ENCODE measurements around the gene OR56A4. TPM values are rescaled to one million over a fixed set of nuclear protein-coding genes. Genes with fewer than 3 reads are reported as not detected.

The OR56A4 gene
- total RNA-seq, 4 donors from 2014 or later, result not detected

DNA sequence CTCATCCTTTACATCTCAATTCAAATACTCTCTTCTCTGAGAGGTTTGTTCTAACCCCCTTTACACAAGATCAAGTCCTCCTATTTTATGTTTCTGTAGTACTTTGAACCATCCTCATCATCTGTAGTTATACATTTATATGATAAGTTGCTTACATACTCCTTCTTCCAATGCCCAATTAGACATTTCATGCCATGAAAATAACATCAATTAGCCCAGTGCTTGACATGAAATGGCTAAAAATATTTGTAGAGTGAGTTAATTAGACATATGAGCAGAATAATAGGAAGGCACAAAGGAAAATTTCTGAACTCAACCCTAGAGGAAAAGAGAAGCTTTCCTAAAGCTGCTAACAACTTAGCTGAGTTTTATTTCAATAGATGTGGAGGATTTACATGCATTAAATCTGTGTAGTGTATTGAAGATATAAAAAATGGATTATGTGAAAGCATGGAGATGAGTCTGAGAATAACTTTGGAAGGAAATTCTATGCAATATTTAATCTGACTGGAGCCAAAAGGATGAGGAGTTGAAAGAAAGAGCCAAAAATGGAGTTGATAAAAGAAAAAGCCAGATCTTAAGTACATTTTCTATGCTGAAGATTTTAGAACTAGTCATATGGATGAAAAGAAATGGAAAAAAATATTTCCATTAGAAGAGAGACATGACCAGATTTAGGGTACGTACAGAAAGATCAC, 24.1 kb upstream of the OR56A4 start, which contains the start of gene OR56A1:
Gene OR56A1, minus strand, starts transcription at position 51 of the 698 bp plus-strand sequence. CDS start 3,066 bp downstream, outside the sequence.
- DNase-seq (no peak), ATAC-seq (no peak)
- Histone ChIP-seq H3K27ac (no peak within 1 kb of the TSS), H3K4me1 (no peaks in the 10 kb centered on the region), H3K27me3 (no peaks in the 10 kb centered on the region), H3K36me3 (no peaks in the 10 kb centered on the region), H3K9me3 (no peaks in the 10 kb centered on the region), H3K4me3 (no peak within 1 kb of the TSS)
- intact Hi-C loops (cut with DNase I; ENCODE audit: low total_unique reads) (no loop called here), in situ Hi-C loops (cut with MboI; ENCODE audit: low sequenced_read_pairs in 4 of 4) (no loop called here)
- TF ChIP-seq POLR2A (IDR thresholded peaks at IDR 0.05), result no peak
- TF ChIP-seq, protein P1, sequence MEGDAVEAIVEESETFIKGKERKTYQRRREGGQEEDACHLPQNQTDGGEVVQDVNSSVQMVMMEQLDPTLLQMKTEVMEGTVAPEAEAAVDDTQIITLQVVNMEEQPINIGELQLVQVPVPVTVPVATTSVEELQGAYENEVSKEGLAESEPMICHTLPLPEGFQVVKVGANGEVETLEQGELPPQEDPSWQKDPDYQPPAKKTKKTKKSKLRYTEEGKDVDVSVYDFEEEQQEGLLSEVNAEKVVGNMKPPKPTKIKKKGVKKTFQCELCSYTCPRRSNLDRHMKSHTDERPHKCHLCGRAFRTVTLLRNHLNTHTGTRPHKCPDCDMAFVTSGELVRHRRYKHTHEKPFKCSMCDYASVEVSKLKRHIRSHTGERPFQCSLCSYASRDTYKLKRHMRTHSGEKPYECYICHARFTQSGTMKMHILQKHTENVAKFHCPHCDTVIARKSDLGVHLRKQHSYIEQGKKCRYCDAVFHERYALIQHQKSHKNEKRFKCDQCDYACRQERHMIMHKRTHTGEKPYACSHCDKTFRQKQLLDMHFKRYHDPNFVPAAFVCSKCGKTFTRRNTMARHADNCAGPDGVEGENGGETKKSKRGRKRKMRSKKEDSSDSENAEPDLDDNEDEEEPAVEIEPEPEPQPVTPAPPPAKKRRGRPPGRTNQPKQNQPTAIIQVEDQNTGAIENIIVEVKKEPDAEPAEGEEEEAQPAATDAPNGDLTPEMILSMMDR (IDR thresholded peaks at IDR 0.05 in 4 of 5, conservative IDR thresholded peaks at IDR 0.05 in 1 of 5), result no peak

DNA sequence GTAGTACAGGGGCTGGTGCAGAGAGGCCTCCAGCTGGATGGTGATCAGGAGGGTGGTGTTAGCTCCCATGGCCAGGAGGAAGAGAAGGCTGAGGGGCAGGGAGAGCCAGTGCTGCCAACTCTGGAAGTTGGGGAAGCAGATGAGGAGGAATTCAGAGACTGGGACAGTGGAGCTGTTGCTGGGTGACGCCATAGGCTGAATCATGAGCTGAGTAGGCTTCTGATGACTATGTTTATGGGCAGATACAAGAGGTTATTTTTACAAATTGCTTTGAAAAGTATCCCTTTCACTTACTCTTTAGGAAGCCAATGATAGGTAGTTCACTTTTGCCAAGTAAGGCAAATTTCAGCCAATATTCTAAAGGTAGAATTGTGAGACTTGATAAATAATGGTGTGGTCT, 20.8 kb upstream of the OR56A4 start:
- DNase-seq (no peak), ATAC-seq (no peak)
- Histone ChIP-seq H3K36me3 (no peaks in the 10 kb centered on the region), H3K4me3 (no peak overlapping the region), H3K27ac (no peak overlapping the region), H3K9me3 (no peaks in the 10 kb centered on the region), H3K4me1 (no peaks in the 10 kb centered on the region), H3K27me3 (no peaks in the 10 kb centered on the region)
- TF ChIP-seq, protein P1 (IDR thresholded peaks at IDR 0.05 in 4 of 5, conservative IDR thresholded peaks at IDR 0.05 in 1 of 5), result no peak
- no peak for TF ChIP-seq POLR2A (IDR thresholded peaks at IDR 0.05)
- in situ Hi-C loops (cut with MboI; ENCODE audit: low sequenced_read_pairs in 4 of 4), result loop anchor here in 2 of 4 donors (10.0 kb wide), 1 partner anchor 327 kb away; no protein-coding TSS in a partner anchor
- intact Hi-C loops (cut with DNase I; ENCODE audit: low total_unique reads), result no loop called here

- no peak for DNase-seq
- TF ChIP-seq POLR2A (IDR thresholded peaks at IDR 0.05), result no peak
- TF ChIP-seq, protein P1 (IDR thresholded peaks at IDR 0.05 in 4 of 5, conservative IDR thresholded peaks at IDR 0.05 in 1 of 5), result no peak
- Histone ChIP-seq H3K27me3 (no peaks in the 10 kb centered on the region), H3K9me3 (no peaks in the 10 kb centered on the region), H3K36me3 (no peaks in the 10 kb centered on the region), H3K4me3 (no peak overlapping the region), H3K4me1 (no peaks in the 10 kb centered on the region), H3K27ac (no peak overlapping the region)
- ATAC-seq, result no peak
- intact Hi-C loops (cut with DNase I; ENCODE audit: low total_unique reads) (no loop called here), in situ Hi-C loops (cut with MboI; ENCODE audit: low sequenced_read_pairs in 4 of 4) (loop anchor here in 2 of 4 donors (10.0 kb wide), 1 partner anchor 330 kb away; no protein-coding TSS in a partner anchor)
These were observed 18.3 kb upstream of the OR56A4 start for GRCh38 chr11:6025056-6025455.

DNA sequence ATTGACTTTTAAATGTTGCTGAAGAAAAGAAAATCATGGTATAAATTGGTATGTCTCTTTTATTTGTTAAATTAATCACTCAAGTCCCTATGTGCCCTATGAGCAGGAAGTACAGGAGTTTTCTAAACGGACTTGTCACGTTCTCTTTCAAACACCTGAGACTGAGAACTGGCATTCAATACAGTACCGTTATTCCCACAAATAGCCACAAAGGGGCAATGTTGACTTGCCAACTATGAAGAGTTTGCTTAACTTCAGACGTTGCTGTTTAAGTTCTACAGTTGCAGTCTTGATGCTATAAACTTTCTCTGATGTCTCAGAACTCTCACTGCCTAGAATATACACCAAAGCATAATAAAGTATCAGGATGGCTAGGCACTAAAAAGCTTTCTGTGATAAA, 16.2 kb upstream of the OR56A4 start:
- Histone ChIP-seq H3K27me3 (no peaks in the 10 kb centered on the region), H3K4me1 (no peaks in the 10 kb centered on the region), H3K4me3 (no peak overlapping the region), H3K9me3 (no peaks in the 10 kb centered on the region), H3K27ac (no peak overlapping the region), H3K36me3 (no peaks in the 10 kb centered on the region)
- ATAC-seq (no peak), DNase-seq (no peak)
- TF ChIP-seq, protein P1 (IDR thresholded peaks at IDR 0.05 in 4 of 5, conservative IDR thresholded peaks at IDR 0.05 in 1 of 5), result peak in 3 of 5 experiments; percentile 17 to 43 (median 39)
- no peak for TF ChIP-seq POLR2A (IDR thresholded peaks at IDR 0.05)
- intact Hi-C loops (cut with DNase I; ENCODE audit: low total_unique reads) (loop anchor here (5.0 kb wide), 1 partner anchor 339 kb away; no protein-coding TSS in a partner anchor), in situ Hi-C loops (cut with MboI; ENCODE audit: low sequenced_read_pairs in 4 of 4) (loop anchor here (10.0 to 25.0 kb wide), 3 partner anchors 289 to 339 kb away; partner anchors contain the start of gene CAVIN3 (in 1 of the 4))
